SIG-M5 treated with dmso at 0.1 percent for 504 hours (cell line): ENCODE results near the gene RAET1L.
A peak's percentile ranks its signal among the peaks of the same experiment; 100 is the strongest.
"Not testable (repeated sequence)": the region's sequence is repeated elsewhere in the genome, so short reads cannot be mapped to it uniquely, and the experiment has no call there.

ENCODE experiments used
- DNase-seq: peaks from one replicate; lab custom pipeline; 2025; ENCODE audit not compliant: unreplicated experiment; lab: John Stamatoyannopoulos, UW

Gene RAET1L

GRCh38 chr6:149995971-149996370, 29.4 kb downstream of the RAET1L start:
- DNase-seq = no peak

GRCh38 chr6:149995235-149995750, 30.0 kb downstream of the RAET1L start:
- no peak for DNase-seq

- no peak for DNase-seq
Observed at GRCh38 chr6:149991838-149992237, 33.5 kb downstream of the RAET1L start.

- not testable (repeated sequence) for DNase-seq
Observed at GRCh38 chr6:149991472-149991795, 33.9 kb downstream of the RAET1L start.

- peak; percentile 60 for DNase-seq
Observed at GRCh38 chr6:149990661-149991471, 34.5 kb downstream of the RAET1L start.

- no peak for DNase-seq
Observed at GRCh38 chr6:149990212-149990660, 35.1 kb downstream of the RAET1L start.

GRCh38 chr6:149988550-149989346, 36.6 kb downstream of the RAET1L start:
- no peak for DNase-seq

GRCh38 chr6:149987602-149988107, 37.7 kb downstream of the RAET1L start:
- DNase-seq = no peak

- DNase-seq = no peak
Observed at GRCh38 chr6:149985481-149985937, 39.8 kb downstream of the RAET1L start.

GRCh38 chr6:149984773-149985172, 40.6 kb downstream of the RAET1L start:
- no peak for DNase-seq

GRCh38 chr6:149983145-149983544, 42.2 kb downstream of the RAET1L start:
- no peak for DNase-seq

GRCh38 chr6:149979293-149979692, 46.0 kb downstream of the RAET1L start:
- no peak for DNase-seq

GRCh38 chr6:149978610-149979009, 46.7 kb downstream of the RAET1L start:
- no peak for DNase-seq

- DNase-seq = no peak
Observed at GRCh38 chr6:149977221-149977620, 48.1 kb downstream of the RAET1L start.

- DNase-seq = no peak
Observed at GRCh38 chr6:149975400-149975799, 49.9 kb downstream of the RAET1L start.

GRCh38 chr6:149974825-149975224, 50.5 kb downstream of the RAET1L start:
- DNase-seq = peak; percentile 66

GRCh38 chr6:149974394-149974793, 50.9 kb downstream of the RAET1L start:
- not testable (repeated sequence) for DNase-seq

- no peak for DNase-seq
Observed at GRCh38 chr6:149969635-149970034, 55.7 kb downstream of the RAET1L start.

- DNase-seq = not testable (repeated sequence)
Observed at GRCh38 chr6:149968909-149969308, 56.4 kb downstream of the RAET1L start.
